Stomach (tissue), 4 donors: Measurements from ENCODE around the gene NPIPB6.
"Not testable (repeated sequence)": the region's sequence is repeated elsewhere in the genome, so short reads cannot be mapped to it uniquely, and the experiment has no call there.

ENCODE experiments used
- CTCF ChIP-seq, 7 experiments: fragments of 450-650 bp in 4 of 7; fragments of 200-600 bp in 3 of 7; sonication (generic) in 3 of 7; IDR thresholded peaks; one replicate each; pipeline ENCODE4 v1.5.1; 2016 to 2019; ENCODE audit warnings: antibody characterized with exemption in 7 of 7, control low read depth in 2 of 7, mild to moderate bottlenecking in 1 of 7
- POLR2A ChIP-seq, 4 donors: fragments of 450-650 bp; IDR thresholded peaks; one replicate each; pipeline ENCODE4 v1.6.1; 2016; ENCODE audit warnings: antibody characterized with exemption in 4 of 4, control low read depth in 2 of 4, mild to moderate bottlenecking in 1 of 4, moderate library complexity in 1 of 4
- POLR2AphosphoS5 ChIP-seq, 3 donors: sonication (generic); formaldehyde crosslinking; IDR thresholded peaks; one replicate each; pipeline ENCODE4 v1.6.1; 2016; ENCODE audit warnings: antibody characterized with exemption in 3 of 3

- TF ChIP-seq POLR2AphosphoS5, CTCF, POLR2A (IDR thresholded peaks at IDR 0.05): not testable (repeated sequence)
These were observed at the start of gene NPIPB6 for GRCh38 chr16:28363408-28363807.
